Activated CD4-positive, alpha-beta T cell treated with anti-CD3 and anti-CD28 coated beads, Interleukin-2, Interleukin-6, amounts not matched to agents 100 ng/mL and 50 ng/mL, durations not matched to agents 16 hours and 8 hours (primary cell): ENCODE measurements around the gene ACVR1.

ENCODE experiments used
- DNase-seq: peaks from one replicate; pipeline ENCODE4 v3.0.0-alpha.2; 2020

ACVR1 gene

GRCh38 chr2:157876066-157876785 lies at the start of gene ACVR1:
Gene ACVR1, minus strand, starts transcription at chr2:157876330. Its CDS starts 76,837 bp downstream, at chr2:157799493.
- DNase-seq, result peak; percentile 92

GRCh38 chr2:157925071-157925470 lies 48.9 kb upstream of the ACVR1 start:
- DNase-seq, result no peak

DNA sequence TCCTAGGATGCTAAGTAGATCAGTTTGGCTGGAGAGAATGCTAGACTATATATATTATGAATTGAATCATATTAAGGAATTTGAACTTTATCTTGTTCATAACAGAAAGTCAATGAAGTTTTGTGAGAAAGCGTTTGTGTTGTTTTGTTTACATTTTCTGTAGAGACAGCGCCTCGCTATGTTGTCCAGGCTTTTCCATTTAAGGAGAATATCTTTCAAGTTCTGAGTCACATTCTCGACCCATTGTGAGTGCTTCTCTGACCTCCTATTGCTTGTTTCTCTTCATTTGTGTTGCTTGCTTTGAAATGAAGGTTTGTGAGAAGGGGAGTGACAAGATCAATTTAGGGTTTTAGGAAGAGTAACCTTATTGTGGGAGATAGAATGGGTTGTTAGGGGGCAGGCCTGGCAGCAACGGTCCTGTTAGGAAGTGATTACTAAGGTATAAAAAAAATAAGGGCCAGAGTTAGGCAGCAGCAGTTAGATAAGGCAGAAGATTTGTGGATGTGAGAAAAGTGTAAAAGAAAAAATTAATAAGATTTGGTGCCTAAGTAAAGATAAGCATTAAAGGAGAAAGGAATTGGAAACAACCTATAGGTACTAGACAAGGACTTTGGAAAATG lies 47.6 kb upstream of the ACVR1 start:
- DNase-seq, result no peak

DNA sequence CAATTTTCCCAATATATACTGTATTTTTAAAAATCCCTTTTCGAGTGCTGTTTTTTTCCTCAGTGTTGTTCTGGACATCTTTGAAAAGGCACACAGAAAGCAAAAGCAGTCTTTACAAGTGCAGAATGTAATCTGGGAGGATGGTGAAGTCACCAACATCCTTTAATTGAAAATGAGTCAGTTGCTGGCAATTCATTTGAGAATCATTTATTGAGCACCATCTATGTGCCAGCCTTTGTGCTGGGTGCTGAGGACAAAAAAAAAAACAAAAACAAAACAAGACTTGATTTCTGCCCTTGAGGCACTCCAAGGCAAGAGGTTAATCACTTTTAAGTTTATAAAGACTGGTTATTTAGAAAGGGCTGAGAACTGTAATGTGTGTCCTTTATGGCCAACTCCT lies 46.7 kb upstream of the ACVR1 start:
- DNase-seq, result no peak

GRCh38 chr2:157922336-157922735 lies 46.2 kb upstream of the ACVR1 start:
- DNase-seq, result no peak

GRCh38 chr2:157920736-157921135 lies 44.6 kb upstream of the ACVR1 start:
- DNase-seq, result no peak

DNA sequence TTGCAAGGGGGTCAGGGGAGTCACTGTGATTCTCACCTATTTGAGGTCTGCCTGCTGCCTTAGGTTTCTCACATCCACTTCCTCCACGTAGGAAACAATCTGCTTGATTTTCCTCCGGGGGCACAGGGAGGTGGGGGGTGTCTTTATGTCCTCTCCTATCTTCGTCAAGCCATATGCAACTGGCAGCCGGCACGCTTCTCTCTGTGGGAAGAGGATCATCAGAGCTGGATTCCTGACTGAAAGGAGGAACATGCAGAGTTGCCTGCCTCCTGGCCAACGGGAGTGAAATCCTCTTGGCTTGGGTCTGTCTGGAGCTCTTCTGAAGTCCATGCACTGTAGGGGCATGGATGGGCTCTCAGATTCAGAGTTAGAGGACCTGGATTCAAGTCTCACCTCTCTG lies 43.1 kb upstream of the ACVR1 start:
- no peak for DNase-seq

DNA sequence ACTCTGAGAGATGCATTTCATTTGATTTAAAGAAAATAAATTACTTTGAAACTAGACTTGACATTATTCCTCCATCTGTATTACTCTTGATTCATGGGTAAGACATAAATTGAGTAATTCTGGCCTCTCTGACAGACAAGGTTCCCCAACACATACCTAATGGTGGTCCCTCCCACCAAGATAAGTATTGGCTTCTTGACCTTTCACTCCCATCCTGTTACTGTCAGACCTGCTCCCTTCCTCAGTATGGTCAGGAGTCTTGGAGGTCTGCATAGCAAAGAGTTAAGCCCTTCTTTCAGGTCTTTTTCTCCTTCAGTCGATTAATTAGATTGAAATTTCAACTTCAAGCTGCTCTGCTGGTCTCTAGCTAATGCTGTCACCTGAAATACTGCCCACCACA lies 42.2 kb upstream of the ACVR1 start:
- DNase-seq, result no peak

DNA sequence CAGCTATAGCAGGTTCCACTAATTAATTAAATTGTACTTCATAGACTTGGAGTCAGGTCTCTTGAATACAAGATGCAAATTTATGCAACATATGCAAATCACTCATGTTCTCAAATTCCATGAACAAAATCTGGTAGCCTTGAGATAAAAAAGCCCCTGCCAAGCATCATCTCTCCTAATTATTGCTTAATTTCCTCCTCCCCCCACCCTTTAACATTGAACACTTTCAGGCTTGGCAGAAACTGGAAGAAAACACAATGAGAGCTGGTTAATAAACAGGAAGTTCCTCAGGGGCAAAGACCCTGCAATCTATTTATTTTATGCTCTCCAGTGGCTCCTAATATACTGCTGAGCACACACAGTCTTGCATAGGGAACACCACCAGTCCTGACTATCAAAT lies 35.6 kb upstream of the ACVR1 start:
- no peak for DNase-seq

- no peak for DNase-seq
Observed at GRCh38 chr2:157911246-157911645, 35.1 kb upstream of the ACVR1 start.

GRCh38 chr2:157905092-157905491 lies 29.0 kb upstream of the ACVR1 start:
- DNase-seq, result no peak

DNA sequence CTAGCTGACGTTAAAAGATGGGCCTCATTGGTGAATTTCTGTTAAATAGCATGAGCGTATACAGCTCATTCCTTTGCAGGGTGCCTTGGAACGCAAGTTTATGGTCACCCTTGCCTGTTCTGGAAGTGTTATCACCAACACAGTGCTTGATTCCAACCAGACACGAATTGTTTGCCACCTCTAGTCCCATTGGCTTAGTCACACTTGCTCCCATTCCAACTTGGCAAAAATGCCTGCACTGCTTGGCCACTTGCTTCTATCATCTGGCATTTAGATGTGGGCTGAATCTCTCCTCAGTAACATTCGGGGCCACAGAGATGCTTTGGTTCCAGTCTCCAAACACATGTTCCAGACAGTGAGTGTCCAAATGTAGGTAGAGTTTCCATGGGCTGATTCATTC lies 27.5 kb upstream of the ACVR1 start:
- DNase-seq, result no peak

GRCh38 chr2:157903151-157903550 lies 27.0 kb upstream of the ACVR1 start:
- DNase-seq, result no peak

DNA sequence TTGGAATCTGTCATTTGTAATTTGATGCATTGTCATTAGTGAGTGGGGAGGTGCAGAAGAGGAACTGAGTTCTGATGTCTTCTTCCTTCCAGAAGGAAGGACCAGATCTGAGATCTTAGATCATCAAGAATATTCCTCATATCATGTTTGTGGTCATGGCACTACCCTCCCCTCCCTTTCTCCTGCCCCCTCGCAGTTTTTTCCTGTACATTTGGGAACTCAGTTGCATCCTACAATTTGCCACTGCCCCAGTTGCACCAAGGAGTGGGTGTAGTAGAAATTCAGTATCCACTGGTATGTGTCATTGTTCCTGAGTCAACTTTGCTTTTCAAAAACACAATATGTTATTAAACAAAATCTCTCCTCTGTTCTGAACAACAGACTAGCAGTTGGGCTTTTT lies 26.6 kb upstream of the ACVR1 start:
- no peak for DNase-seq

DNA sequence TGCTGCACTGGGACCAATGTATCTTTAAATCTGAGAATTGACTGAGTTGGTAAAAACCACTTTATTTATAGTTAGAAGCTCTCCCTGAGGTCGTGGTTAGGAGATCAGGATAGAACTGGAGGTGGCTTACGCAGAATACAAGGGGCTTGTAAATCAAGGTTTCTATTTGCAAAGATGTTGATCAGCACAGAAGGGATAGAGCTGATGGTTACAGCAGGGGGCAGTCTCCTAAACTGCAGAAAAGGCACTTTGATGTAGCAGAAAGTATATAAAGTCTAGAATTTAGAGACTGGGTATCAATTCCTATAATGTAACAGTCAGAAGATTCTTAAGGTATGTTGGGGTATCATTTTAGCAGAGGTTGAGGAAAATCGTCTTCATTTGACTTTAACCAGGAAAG lies 25.2 kb upstream of the ACVR1 start:
- DNase-seq, result no peak

- no peak for DNase-seq
Observed at GRCh38 chr2:157900684-157901083, 24.6 kb upstream of the ACVR1 start.

- no peak for DNase-seq
Observed at GRCh38 chr2:157900203-157900602, 24.1 kb upstream of the ACVR1 start.

GRCh38 chr2:157899125-157899839 lies 23.2 kb upstream of the ACVR1 start:
- peak; percentile 82 for DNase-seq

DNA sequence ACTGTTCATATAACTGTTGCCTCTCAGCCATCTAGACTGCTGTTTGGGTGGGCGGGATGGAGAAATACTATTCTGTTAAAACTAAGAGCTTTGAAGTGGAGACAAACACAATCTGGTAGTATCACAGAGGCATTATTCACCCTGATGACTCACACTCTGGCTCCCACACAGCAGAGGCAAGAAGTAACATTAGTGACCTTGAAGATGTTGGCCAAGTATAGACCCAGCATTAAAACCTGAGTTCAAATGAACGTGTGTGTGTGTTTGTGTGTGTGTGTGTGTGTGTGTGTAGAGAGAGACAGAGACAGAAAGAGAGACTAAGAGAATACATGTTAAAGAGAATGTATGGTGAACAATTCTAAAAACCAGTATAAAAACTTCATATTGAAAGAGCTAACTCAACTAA lies 22.5 kb upstream of the ACVR1 start:
- DNase-seq, result peak; percentile 82

DNA sequence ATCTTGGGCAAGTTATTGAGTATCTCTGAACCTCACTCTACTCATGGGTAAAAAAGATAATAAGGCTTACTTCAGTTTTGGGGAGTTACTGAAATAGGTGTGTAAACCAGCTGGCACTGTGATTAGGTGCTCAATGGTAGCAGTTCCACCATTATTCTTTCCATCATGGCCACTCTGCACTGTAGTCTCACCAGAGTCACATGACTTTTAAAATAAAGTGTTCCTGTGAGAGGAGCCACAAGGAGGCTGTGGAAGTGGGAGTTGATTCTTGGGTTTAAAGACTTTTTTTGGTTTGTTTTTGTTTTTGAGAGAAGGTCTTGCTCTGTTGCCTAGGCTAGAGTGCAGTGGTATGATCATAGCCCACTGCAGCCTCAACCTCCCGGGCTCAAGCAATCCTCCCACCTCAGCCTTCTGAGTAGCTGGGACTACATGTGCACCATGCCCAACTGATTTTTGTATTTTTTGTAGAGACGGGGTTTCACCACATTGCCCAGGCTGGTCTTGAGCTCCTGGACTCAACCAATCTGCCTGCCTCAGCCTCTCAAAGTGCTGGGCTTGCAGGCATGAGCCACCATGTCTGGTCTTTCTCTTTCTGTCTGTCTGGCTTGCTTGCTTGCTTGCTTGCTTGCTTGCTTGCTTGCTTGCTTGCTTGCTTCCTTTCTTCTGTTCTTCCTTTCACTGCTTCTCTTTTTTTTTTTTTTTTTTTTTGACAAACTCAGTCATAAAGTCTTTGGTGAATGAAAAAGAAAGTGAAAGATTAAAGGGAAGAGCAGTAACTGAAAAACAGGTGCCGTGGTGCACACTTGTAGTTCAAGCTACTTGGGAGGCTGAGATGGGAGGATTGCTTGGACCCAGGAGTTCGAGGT lies 21.2 kb upstream of the ACVR1 start:
- peak; percentile 69 for DNase-seq

GRCh38 chr2:157895531-157895930 lies 19.4 kb upstream of the ACVR1 start:
- peak; percentile 39 for DNase-seq

DNA sequence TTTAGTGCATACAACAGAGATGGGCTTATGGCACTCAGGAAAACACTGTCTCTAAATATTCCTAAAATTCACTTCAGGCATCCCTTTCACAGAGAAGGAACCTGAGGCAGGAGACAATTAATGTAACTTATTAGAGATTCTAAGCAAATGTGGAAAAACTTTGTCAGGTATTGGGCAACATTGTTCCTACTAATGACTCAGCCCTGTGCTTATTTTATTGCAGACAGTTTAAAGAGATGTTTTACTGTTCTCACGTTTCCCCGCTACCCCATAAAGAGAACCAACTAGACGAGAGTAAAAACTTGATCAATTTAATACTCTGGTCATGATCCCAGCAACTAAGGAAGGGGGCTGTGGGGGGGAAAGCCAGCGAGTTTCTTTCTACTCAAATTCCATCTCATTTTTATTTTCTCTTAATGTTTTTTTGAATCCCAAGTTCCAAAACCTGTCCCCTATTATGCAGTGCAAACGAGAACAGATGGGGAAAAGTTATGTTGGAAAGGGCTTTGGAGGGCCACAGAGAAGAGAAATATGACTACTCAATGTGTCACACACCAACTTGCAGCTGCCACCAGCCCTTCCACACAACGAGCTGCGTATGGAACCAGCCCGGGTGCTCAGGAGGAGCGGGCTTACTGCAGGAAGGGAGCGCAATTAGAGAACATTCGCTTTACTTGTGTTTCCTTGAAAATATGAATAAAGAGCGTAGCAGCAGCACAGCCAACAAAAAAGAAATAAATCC lies 18.7 kb upstream of the ACVR1 start:
- DNase-seq, result no peak
